IPS-18a (cell line): ENCODE results near the gene GNAT3.

ENCODE experiments used
- H3K27ac ChIP-seq: one replicate; pipeline ENCODE4 v1.5.1; 2013; ENCODE audit warnings: low read length
- H3K27me3 ChIP-seq: one replicate; pipeline ENCODE4 v1.6.1; 2013; ENCODE audit warnings: mild to moderate bottlenecking, low read length; ENCODE audit not compliant: control insufficient read depth, insufficient read depth
- H3K36me3 ChIP-seq: one replicate; pipeline ENCODE4 v1.6.1; 2013; ENCODE audit warnings: low read depth, low read length; ENCODE audit not compliant: control insufficient read depth
- H3K4me1 ChIP-seq: one replicate; pipeline ENCODE4 v1.6.1; 2013; ENCODE audit warnings: low read depth, low read length; ENCODE audit not compliant: control insufficient read depth
- H3K4me3 ChIP-seq: one replicate; pipeline ENCODE4 v1.5.1; 2013; ENCODE audit warnings: low read length
- H3K9ac ChIP-seq: one replicate; pipeline ENCODE4 v1.6.1; 2013; ENCODE audit warnings: mild to moderate bottlenecking, low read length, moderate library complexity
- H3K9me3 ChIP-seq: one replicate; pipeline ENCODE4 v1.6.1; 2013; ENCODE audit warnings: low read depth, low read length; ENCODE audit not compliant: control insufficient read depth

The GNAT3 gene

DNA sequence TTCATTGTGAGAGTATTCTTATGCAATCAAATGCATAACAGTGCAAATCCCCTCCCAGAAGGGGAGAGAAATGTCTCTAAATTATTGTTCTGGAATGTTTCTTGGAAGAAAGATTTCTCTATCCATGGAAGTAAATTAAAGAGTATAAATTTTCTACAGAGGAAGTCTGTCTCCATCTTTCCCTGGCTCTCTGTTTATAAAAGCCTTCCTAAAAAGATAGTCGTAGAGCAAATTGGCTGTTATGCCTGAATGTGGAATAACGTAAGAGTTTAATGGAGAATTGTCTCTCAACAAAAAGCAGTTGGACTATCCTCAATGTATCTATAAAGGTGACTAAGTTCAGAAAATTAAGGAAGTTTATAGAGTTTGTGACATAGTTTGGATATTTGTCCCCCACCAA is 76.3 kb downstream of the GNAT3 start:
- no peaks in the 10 kb centered on the region for H3K9me3 ChIP-seq
- no peak overlapping the region for H3K4me3 ChIP-seq
- H3K4me1 ChIP-seq = no peaks in the 10 kb centered on the region
- no peaks in the 10 kb centered on the region for H3K36me3 ChIP-seq
- no peak overlapping the region for H3K9ac ChIP-seq
- H3K27me3 ChIP-seq = no peaks in the 10 kb centered on the region
- no peak overlapping the region for H3K27ac ChIP-seq

GRCh38 chr7:80434047-80434446 is 77.8 kb downstream of the GNAT3 start:
- Histone ChIP-seq H3K27ac (no peak overlapping the region), H3K27me3 (no peaks in the 10 kb centered on the region), H3K36me3 (no peaks in the 10 kb centered on the region), H3K4me1 (no peaks in the 10 kb centered on the region), H3K4me3 (no peak overlapping the region), H3K9me3 (no peaks in the 10 kb centered on the region), H3K9ac (no peak overlapping the region)

DNA sequence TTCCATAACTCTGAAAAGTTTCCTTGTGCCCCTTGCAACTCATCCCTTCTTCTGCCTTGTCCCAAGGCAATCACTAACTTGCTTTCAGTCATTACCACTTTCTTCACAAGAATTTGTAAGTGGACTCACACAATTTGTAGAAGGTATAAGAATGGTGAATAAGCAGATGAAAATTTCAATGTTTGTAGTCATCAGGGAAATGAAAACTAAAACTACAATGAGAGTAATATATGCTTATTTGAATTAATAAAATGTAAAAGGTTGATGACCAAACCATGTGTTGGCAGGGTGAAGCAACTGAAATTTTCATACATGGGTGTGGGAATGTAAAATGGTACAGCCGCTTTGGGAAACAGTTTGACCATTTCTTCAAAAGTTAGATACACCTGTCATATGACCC is 79.7 kb downstream of the GNAT3 start:
- no peak overlapping the region for H3K9ac ChIP-seq
- no peaks in the 10 kb centered on the region for H3K9me3 ChIP-seq
- H3K4me3 ChIP-seq = no peak overlapping the region
- H3K4me1 ChIP-seq = peaks cover 4% of the 10 kb centered on the region
- H3K27ac ChIP-seq = no peak overlapping the region
- no peaks in the 10 kb centered on the region for H3K36me3 ChIP-seq
- H3K27me3 ChIP-seq = no peaks in the 10 kb centered on the region

- Histone ChIP-seq H3K27ac (no peak overlapping the region), H3K27me3 (no peaks in the 10 kb centered on the region), H3K4me1 (peaks cover 4% of the 10 kb centered on the region), H3K4me3 (no peak overlapping the region), H3K9ac (no peak overlapping the region), H3K9me3 (no peaks in the 10 kb centered on the region), H3K36me3 (no peaks in the 10 kb centered on the region)
These were observed 82.7 kb downstream of the GNAT3 start for GRCh38 chr7:80429181-80429580.

DNA sequence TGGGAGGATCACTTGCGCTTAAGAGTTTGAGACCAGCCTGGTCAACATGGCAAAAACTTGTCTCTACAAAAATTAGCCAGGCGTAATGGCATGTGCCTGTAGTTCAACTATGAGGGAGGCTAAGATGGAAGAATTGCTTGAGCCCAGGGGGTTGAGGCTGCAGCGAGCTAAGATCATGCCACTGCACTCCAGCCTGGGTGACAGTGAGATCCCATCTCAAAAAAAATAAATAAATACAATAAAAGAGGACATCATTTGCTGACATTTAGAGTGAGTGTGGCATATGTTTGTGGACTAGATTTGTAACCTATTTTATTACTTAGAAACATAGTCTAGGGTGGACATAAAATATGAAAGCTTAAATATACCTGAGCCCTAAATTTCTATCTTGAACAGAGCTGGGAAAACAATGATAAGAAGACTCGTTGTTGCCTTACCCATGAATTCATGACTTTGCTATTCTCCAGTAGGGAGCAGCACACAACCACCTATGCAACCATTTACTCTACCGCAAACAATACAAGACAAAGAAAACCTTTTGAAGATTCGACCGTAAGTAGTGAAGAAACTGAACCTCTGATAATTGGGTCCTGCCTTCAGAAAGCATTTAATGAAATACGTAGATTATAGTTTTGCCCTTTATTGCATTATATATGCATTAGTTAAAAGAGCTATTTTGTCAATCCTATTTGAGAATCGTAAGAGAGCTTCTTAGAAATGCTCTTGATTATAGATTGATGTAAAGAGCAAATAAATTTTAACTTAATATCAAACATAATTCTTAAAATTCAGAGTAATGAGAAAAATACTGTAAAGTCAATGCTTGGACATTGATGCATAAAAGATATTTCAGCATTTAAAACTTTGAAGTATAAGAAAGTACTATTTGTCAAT is 83.5 kb downstream of the GNAT3 start:
- Histone ChIP-seq H3K9me3 (no peaks in the 10 kb centered on the region), H3K9ac (no peak overlapping the region), H3K27me3 (no peaks in the 10 kb centered on the region), H3K4me1 (peaks cover 4% of the 10 kb centered on the region), H3K4me3 (no peak overlapping the region), H3K36me3 (no peaks in the 10 kb centered on the region), H3K27ac (no peak overlapping the region)

GRCh38 chr7:80427218-80427617 is 84.6 kb downstream of the GNAT3 start:
- Histone ChIP-seq H3K36me3 (no peaks in the 10 kb centered on the region), H3K9ac (no peak overlapping the region), H3K9me3 (no peaks in the 10 kb centered on the region), H3K27ac (no peak overlapping the region), H3K4me3 (no peak overlapping the region), H3K27me3 (no peaks in the 10 kb centered on the region), H3K4me1 (peaks cover 4% of the 10 kb centered on the region)

DNA sequence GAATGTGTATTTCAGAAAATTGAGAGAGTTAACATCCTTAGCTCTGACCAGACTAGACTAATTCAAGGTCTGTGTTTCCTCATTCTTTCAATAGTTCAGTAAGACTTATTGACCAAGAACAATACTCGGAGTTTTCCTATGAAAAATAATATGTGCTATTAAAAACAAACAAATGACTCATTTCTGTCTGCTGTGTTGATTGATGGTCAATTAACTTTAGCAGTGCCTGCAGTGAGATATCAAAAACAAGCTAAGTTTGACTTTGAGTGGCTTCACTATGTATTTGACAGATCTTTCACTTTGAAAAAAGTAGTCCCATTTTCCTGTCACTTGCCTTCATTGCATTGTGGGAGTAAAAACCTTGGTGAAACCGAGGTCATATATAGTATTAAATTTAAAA is 91.0 kb downstream of the GNAT3 start:
- Histone ChIP-seq H3K4me1 (no peaks in the 10 kb centered on the region), H3K9me3 (no peaks in the 10 kb centered on the region), H3K4me3 (no peak overlapping the region), H3K36me3 (no peaks in the 10 kb centered on the region), H3K27ac (no peak overlapping the region), H3K27me3 (no peaks in the 10 kb centered on the region), H3K9ac (no peak overlapping the region)

DNA sequence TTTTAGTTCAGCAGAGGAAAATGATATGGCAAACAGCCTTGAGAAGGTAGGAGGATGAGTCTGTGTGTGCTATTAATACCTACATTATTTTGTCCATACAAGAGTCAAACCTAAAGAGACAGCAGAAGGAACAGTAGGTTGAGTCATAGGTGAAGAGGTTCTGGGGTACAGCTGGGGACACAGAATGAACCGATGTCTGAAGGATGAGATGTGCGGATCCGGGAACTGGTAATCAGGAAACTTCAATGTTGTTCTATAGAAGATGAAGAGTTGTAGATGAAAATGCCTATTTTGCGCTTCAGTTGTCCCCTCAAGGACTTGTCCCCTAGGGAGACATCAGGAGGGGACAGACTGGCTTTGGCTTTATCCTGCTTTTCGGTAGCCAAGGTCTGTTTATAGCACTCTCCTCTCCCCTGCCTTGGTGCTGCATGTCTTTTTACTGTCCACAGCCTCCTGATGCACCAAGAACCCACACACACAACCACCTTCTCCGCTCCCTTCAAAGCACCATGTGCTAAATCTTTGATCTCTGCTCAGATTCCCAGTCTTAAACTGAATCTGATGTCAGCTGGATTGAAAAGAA is 94.6 kb downstream of the GNAT3 start:
- Histone ChIP-seq H3K27ac (no peak overlapping the region), H3K27me3 (no peaks in the 10 kb centered on the region), H3K4me1 (no peaks in the 10 kb centered on the region), H3K9me3 (no peaks in the 10 kb centered on the region), H3K36me3 (no peaks in the 10 kb centered on the region), H3K9ac (no peak overlapping the region), H3K4me3 (no peak overlapping the region)

- Histone ChIP-seq H3K4me1 (no peaks in the 10 kb centered on the region), H3K9ac (no peak overlapping the region), H3K27ac (no peak overlapping the region), H3K36me3 (no peaks in the 10 kb centered on the region), H3K9me3 (no peaks in the 10 kb centered on the region), H3K4me3 (no peak overlapping the region), H3K27me3 (no peaks in the 10 kb centered on the region)
These were observed 96.3 kb downstream of the GNAT3 start for GRCh38 chr7:80415522-80415921.

DNA sequence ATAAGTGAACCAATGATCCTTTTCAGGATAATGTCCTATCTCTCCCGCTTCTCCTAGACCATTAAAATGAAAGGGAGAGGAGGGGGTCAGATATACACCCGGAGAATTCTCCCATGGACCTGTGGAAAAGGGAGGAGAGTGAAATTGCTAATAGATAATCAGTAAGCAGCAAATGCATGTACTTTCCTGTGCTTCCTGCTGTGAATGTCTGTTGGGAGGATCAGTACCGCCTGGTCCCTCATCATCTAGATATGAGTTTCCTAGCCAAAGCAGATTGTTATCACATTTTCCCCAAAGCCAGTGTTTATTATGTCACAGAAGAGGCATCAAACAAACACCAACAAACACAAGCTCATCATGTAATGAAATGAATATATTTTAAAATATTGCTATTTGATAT is 96.8 kb downstream of the GNAT3 start:
- Histone ChIP-seq H3K4me1 (no peaks in the 10 kb centered on the region), H3K9ac (no peak overlapping the region), H3K27me3 (no peaks in the 10 kb centered on the region), H3K27ac (no peak overlapping the region), H3K9me3 (no peaks in the 10 kb centered on the region), H3K4me3 (no peak overlapping the region), H3K36me3 (no peaks in the 10 kb centered on the region)

DNA sequence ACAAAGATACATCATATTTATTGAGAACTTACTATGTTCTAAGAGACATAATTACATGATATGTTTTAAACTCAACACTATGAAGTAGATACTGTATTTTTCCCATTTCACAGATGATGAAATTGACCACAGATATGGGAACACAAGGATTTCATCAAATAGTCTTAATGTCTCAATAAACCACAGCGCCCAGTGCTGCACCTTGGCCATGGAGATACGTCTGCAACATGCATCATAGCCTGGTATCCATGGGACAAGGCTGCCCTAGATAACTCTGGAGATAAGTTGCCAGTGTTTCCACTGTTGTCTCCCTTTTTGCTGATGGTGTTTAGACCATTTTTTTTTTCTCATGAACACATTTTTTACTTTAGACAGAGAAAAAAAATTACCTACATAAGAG is 97.5 kb downstream of the GNAT3 start:
- no peak overlapping the region for H3K4me3 ChIP-seq

GRCh38 chr7:80413383-80413945 is 98.4 kb downstream of the GNAT3 start:
- Histone ChIP-seq H3K27me3 (no peaks in the 10 kb centered on the region), H3K9ac (no peak overlapping the region), H3K4me3 (no peak overlapping the region), H3K9me3 (no peaks in the 10 kb centered on the region), H3K36me3 (no peaks in the 10 kb centered on the region), H3K4me1 (no peaks in the 10 kb centered on the region), H3K27ac (no peak overlapping the region)

More for the DNA sequence above, 97.5 kb downstream of the GNAT3 start:
- Histone ChIP-seq H3K27ac (no peak overlapping the region), H3K27me3 (no peaks in the 10 kb centered on the region), H3K9me3 (no peaks in the 10 kb centered on the region), H3K9ac (no peak overlapping the region), H3K36me3 (no peaks in the 10 kb centered on the region), H3K4me1 (no peaks in the 10 kb centered on the region)
